Right atrium auricular region (tissue), 2 donors: Measurements from ENCODE around the gene MRGPRX1. TPM values are rescaled to one million over a fixed set of nuclear protein-coding genes. Genes with fewer than 3 reads are reported as not detected.

Source experiments
- DNase-seq: peaks from one replicate; pipeline ENCODE4 v3.0.0-alpha.2; 2019; ENCODE audit warnings: low spot score
- H3K27ac ChIP-seq, 2 donors: fragments of 200-600 bp; sonication (generic); 1 replicate in 1 of 2; 2 replicates in 1 of 2; pipeline ENCODE4 v1.5.1; 2016 to 2019
- H3K27me3 ChIP-seq, 2 donors: fragments of 200-600 bp; sonication (generic); one replicate each; pipeline versions ENCODE4 v1.5.1 to v1.6.0; 2017 to 2019
- H3K36me3 ChIP-seq: fragments of 200-600 bp; sonication (generic); one replicate; pipeline ENCODE4 v1.5.1; 2016
- H3K4me1 ChIP-seq, 2 donors: fragments of 200-600 bp; sonication (generic); one replicate each; pipeline versions ENCODE4 v1.5.1 to v1.6.0; 2017 to 2019
- H3K4me3 ChIP-seq, 2 donors: fragments of 200-600 bp; sonication (generic); 1 replicate in 1 of 2; 2 replicates in 1 of 2; pipeline ENCODE4 v1.5.1; 2017 to 2019; ENCODE audit warnings: mild to moderate bottlenecking in 1 of 2, moderate library complexity in 1 of 2
- H3K9me3 ChIP-seq, 2 donors: fragments of 200-600 bp; sonication (generic); one replicate each; pipeline ENCODE4 v1.5.1; 2019
- total RNA-seq, 2 donors: library from RNA; depleted of rRNA; stranded (reverse); fragments of >200 nt; gene quantifications; one replicate each; pipeline ENCODE4 v1.1.0, GENCODE V29; 2016
- TF ChIP-seq, protein P1 (sequence below), 2 donors: fragments of 200-600 bp; sonication (generic); IDR thresholded peaks; one replicate each; pipeline ENCODE4 v1.5.1; 2019; ENCODE audit warnings: antibody characterized with exemption in 2 of 2

Gene MRGPRX1
- not detected for total RNA-seq

DNA sequence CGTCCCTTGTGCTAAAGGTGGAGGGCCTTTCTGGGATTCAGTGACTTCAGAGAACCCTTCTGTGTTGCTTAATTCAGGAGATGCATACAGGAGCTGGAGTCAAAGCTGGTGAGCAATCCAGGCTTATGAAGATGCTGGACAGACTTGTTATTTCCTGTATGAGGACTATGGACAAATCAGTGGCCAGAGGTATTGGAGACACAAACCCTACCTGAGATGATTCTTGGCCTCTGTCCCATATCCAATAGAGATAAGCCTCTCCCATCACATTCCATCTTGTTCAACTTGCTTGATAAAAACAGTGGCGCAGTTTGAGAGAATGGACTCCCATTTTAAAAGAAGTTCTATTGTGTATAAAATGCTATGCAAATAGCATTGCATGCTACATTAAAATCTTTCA, at the start of gene MRGPRX1:
MRGPRX1 (minus strand) TSS at position 101 of the 400 bp plus-strand sequence. CDS start 4,630 bp downstream, outside the sequence.
- Histone ChIP-seq H3K4me3 (no peak within 1 kb of the TSS), H3K4me1 (no peaks in the 10 kb centered on the region), H3K9me3 (no peaks in the 10 kb centered on the region), H3K27me3 (no peaks in the 10 kb centered on the region), H3K36me3 (no peaks in the 10 kb centered on the region), H3K27ac (no peak within 1 kb of the TSS)
- no peak for DNase-seq
- TF ChIP-seq, protein P1, sequence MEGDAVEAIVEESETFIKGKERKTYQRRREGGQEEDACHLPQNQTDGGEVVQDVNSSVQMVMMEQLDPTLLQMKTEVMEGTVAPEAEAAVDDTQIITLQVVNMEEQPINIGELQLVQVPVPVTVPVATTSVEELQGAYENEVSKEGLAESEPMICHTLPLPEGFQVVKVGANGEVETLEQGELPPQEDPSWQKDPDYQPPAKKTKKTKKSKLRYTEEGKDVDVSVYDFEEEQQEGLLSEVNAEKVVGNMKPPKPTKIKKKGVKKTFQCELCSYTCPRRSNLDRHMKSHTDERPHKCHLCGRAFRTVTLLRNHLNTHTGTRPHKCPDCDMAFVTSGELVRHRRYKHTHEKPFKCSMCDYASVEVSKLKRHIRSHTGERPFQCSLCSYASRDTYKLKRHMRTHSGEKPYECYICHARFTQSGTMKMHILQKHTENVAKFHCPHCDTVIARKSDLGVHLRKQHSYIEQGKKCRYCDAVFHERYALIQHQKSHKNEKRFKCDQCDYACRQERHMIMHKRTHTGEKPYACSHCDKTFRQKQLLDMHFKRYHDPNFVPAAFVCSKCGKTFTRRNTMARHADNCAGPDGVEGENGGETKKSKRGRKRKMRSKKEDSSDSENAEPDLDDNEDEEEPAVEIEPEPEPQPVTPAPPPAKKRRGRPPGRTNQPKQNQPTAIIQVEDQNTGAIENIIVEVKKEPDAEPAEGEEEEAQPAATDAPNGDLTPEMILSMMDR (IDR thresholded peaks at IDR 0.05): no peak

DNA sequence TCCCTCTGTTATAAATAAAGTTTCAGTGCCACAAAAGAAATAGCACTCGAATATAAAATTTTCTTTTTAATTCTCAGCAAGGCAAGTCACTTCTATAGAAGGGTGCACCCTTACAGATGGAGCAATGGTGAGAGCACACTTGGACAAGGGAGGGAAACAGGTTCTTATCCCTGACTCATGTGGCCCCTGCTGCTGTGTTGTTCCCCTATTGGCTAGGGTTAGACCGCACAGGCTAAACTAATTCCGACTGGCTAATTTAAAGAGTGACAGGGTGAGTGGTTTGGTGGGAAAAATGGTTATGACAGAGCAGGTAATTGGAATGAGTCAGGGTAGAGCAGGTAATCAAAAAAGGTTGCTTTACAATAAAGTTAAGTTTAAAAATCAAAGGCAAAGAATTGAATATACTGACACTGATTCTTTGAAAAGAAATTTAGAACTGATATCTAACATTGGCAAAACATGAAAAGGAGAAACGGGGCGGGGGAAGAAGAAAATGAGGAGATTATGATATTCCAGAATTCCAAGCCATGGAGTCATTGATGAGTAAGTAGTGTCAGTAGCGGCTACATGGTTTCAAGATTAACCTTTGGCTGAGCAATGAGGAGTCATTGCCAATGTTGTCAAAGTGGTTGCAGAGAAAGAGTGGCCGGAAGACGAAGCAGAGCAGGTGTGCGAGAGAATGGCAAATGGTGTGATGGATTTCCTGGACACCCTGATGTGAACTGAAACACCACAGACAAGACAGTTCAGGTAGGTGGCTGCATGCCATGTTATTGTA, 48.4 kb upstream of the MRGPRX1 start:
- Histone ChIP-seq H3K27me3 (no peaks in the 10 kb centered on the region), H3K9me3 (no peaks in the 10 kb centered on the region), H3K4me3 (no peak overlapping the region), H3K4me1 (no peaks in the 10 kb centered on the region), H3K36me3 (no peaks in the 10 kb centered on the region), H3K27ac (no peak overlapping the region)
- TF ChIP-seq, protein P1 (IDR thresholded peaks at IDR 0.05): no peak
- DNase-seq: no peak

DNA sequence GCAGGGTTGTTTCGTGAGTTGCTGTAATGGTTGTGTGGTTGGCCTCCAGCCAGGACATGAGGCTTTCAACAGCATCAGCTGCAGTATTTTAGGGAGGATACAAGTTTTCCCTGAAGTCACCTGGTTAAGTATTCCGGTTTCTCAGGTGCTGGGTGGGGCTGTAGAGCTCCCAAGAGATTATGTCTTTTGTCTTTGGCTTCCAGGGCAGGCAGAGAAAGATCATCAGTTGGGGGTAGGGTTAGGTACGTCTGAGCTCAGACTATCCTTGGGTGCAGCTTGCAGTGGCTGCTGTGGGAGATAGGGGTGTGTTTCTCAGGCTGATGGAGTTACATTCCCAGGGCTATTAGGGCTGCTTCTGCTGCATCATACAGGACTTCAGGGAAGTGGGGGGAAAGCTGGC, 47.5 kb upstream of the MRGPRX1 start:
- Histone ChIP-seq H3K36me3 (no peaks in the 10 kb centered on the region), H3K27me3 (no peaks in the 10 kb centered on the region), H3K9me3 (no peaks in the 10 kb centered on the region), H3K27ac (no peak overlapping the region), H3K4me1 (no peaks in the 10 kb centered on the region), H3K4me3 (no peak overlapping the region)
- TF ChIP-seq, protein P1 (IDR thresholded peaks at IDR 0.05): no peak
- no peak for DNase-seq

DNA sequence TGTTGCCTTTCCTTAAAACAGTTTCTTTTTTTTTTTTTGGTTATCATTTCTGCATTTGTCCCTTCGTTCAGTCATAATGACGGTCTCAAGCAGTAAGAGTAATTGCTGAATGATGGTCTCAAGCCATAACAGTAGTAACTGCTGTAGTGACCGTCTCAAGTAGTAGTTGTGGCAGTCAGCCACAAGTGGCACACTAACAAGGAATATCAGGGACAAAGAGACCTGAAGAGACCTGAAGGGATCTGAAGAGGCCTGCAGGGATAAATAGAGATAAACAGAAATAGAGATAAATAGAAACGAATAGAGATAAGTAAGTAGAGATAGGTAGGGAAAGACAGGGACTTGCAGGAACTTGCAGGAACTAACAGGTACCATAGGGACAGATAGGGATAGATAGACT, 42.7 kb upstream of the MRGPRX1 start:
- no peaks in the 10 kb centered on the region for H3K27me3 ChIP-seq
- TF ChIP-seq, protein P1 (IDR thresholded peaks at IDR 0.05): no peak
- H3K4me1 ChIP-seq: no peaks in the 10 kb centered on the region
- H3K4me3 ChIP-seq: no peak overlapping the region
- H3K36me3 ChIP-seq: no peaks in the 10 kb centered on the region
- H3K27ac ChIP-seq: no peak overlapping the region
- DNase-seq: no peak
- peaks cover 0 to 6% of the 10 kb centered on the region in 2 donors for H3K9me3 ChIP-seq

DNA sequence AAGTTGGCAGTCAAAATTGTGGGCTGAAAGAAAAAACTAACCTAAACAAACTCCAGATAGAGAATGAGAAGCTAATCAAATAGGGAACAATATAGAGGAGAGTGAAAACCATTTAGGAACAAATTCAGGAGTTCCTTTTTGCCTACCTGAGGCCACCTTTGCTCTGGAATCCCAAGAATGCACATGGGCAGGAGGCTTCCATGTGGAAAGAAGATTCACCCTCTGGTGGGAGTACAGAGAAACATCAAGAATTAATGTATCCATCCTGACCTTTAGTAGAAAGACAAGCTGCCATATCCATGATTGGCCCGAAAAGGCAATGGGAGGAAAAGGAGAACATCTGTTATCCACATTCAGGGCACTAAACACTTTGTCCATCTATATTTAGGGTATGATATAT, 35.0 kb upstream of the MRGPRX1 start:
- Histone ChIP-seq H3K9me3 (peaks cover 0 to 4% of the 10 kb centered on the region in 2 donors), H3K4me1 (no peaks in the 10 kb centered on the region), H3K27ac (no peak overlapping the region), H3K27me3 (no peaks in the 10 kb centered on the region), H3K36me3 (no peaks in the 10 kb centered on the region), H3K4me3 (no peak overlapping the region)
- no peak for DNase-seq
- TF ChIP-seq, protein P1 (IDR thresholded peaks at IDR 0.05): no peak

DNA sequence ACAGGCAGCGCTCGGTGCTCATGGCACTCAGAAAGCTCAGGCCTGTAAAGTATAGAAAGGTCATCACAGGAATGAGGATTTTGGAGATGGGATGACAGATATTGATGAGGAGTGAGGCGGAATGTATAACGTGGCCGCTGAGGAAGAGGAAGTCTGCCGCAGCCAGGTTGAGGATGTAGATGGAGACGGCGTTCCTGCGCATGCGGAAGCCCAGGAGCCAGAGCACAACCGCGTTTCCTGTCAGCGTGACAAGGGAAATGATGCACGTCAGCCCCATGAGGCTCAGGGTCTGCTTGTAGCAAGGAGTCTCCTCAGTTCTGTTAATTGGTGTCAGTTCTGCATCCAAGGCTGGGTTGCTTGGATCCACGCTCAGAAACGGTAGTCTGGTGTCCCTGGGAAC, 33.1 kb upstream of the MRGPRX1 start:
- TF ChIP-seq, protein P1 (IDR thresholded peaks at IDR 0.05): no peak
- H3K4me3 ChIP-seq: no peak overlapping the region
- H3K4me1 ChIP-seq: no peaks in the 10 kb centered on the region
- DNase-seq: no peak
- no peaks in the 10 kb centered on the region for H3K36me3 ChIP-seq
- H3K27me3 ChIP-seq: no peaks in the 10 kb centered on the region
- no peak overlapping the region for H3K27ac ChIP-seq
- no peaks in the 10 kb centered on the region for H3K9me3 ChIP-seq
